ENCODE measurements around the gene DCC. TPM values are rescaled to one million over a fixed set of nuclear protein-coding genes. Genes with fewer than 3 reads are reported as not detected.

The DCC gene
- total and polyA plus RNA-seq, 2 donors (not counting 1 experiment from before 2014, with no cell fraction given): not detected

- H3K27me3 Mint-ChIP-seq: no peaks in the 10 kb centered on the region
- H2AFZ ChIP-seq (ENCODE audit: insufficient read depth, low read depth, low read length, poor library complexity, severe bottlenecking): no peak overlapping the region
- intact Hi-C loops (cut with micrococcal nuclease): no loop called here
- H3K27ac Mint-ChIP-seq: no peak overlapping the region
- ChIA-PET POLR2A (no interaction called here), CTCF (no interaction called here)
- no peak overlapping the region for H3K27ac ChIP-seq (ENCODE audit: low read length in 2 of 2)
- peaks cover 0 to 2% (median 0%) of the 10 kb centered on the region in 3 donors for H3K9me3 ChIP-seq (ENCODE audit: control extremely low read depth in 1 of 3, control insufficient read depth in 2 of 3, insufficient read depth in 1 of 3, low read length in 2 of 3)
- H3K9me3 Mint-ChIP-seq (ENCODE audit: insufficient read depth): peaks cover 3% of the 10 kb centered on the region
- H3K4me3 ChIP-seq (ENCODE audit: control extremely low read depth in 1 of 5, extremely low read depth in 1 of 5, insufficient read depth in 1 of 5, low read depth in 2 of 5, low read length in 4 of 5): no peak overlapping the region
- no peaks in the 10 kb centered on the region for H3K4me1 ChIP-seq (ENCODE audit: control insufficient read depth in 2 of 2, insufficient read depth in 2 of 2, low read length in 2 of 2)
- WGBS (ENCODE audit: insufficient coverage): no CpG with 5 or more reads among the region's 2 CpGs
- H3K4me2 ChIP-seq (replicated peaks; ENCODE audit: low read depth, low read length, poor library complexity, severe bottlenecking): no peak overlapping the region
- no peak for TF ChIP-seq EZH2 (IDR thresholded peaks at IDR 0.05; ENCODE audit: borderline replicate concordance, insufficient read depth, low read depth, low read length, poor library complexity, severe bottlenecking)
- TF ChIP-seq CTCF (IDR thresholded peaks at IDR 0.05): no peak
- H3K4me1 Mint-ChIP-seq: no peaks in the 10 kb centered on the region
- H3K79me2 ChIP-seq (ENCODE audit: control insufficient read depth, insufficient read depth, low read length): no peaks in the 10 kb centered on the region
- ATAC-seq (ENCODE audit: low read depth) (no peak), DNase-seq (no peak)
- H3K4me3 Mint-ChIP-seq: no peak overlapping the region
- H3K9ac ChIP-seq (ENCODE audit: low read length): no peak overlapping the region
- H3K27me3 ChIP-seq (replicated peaks in 1 of 4; ENCODE audit: control extremely low read depth in 1 of 4, control insufficient read depth in 3 of 4, insufficient read depth in 4 of 4, low read length in 3 of 4): no peaks in the 10 kb centered on the region
- H3K36me3 ChIP-seq (replicated peaks in 1 of 2; ENCODE audit: control extremely low read depth in 1 of 2, control insufficient read depth in 1 of 2, extremely low read depth in 1 of 2, insufficient read depth in 2 of 2, low read length in 1 of 2): no peaks in the 10 kb centered on the region
- H4K20me1 ChIP-seq (ENCODE audit: control insufficient read depth, insufficient read depth, low read length, poor library complexity, severe bottlenecking): no peaks in the 10 kb centered on the region
Observed at GRCh38 chr18:53553030-53553429, 1213.0 kb downstream of the DCC start.

GRCh38 chr18:53556450-53556849 lies 1216.5 kb downstream of the DCC start:
- ATAC-seq (ENCODE audit: low read depth) (no peak), DNase-seq (no peak)
- ChIA-PET CTCF (no interaction called here), POLR2A (no interaction called here)
- Histone ChIP-seq H3K4me3 (ENCODE audit: control extremely low read depth in 1 of 5, extremely low read depth in 1 of 5, insufficient read depth in 1 of 5, low read depth in 2 of 5, low read length in 4 of 5) (no peak overlapping the region), H3K9me3 (ENCODE audit: control extremely low read depth in 1 of 3, control insufficient read depth in 2 of 3, insufficient read depth in 1 of 3, low read length in 2 of 3) (peaks cover 0 to 4% (median 3%) of the 10 kb centered on the region in 3 donors), H2AFZ (ENCODE audit: insufficient read depth, low read depth, low read length, poor library complexity, severe bottlenecking) (no peak overlapping the region), H4K20me1 (ENCODE audit: control insufficient read depth, insufficient read depth, low read length, poor library complexity, severe bottlenecking) (no peaks in the 10 kb centered on the region), H3K4me2 (replicated peaks; ENCODE audit: low read depth, low read length, poor library complexity, severe bottlenecking) (no peak overlapping the region), H3K36me3 (replicated peaks in 1 of 2; ENCODE audit: control extremely low read depth in 1 of 2, control insufficient read depth in 1 of 2, extremely low read depth in 1 of 2, insufficient read depth in 2 of 2, low read length in 1 of 2) (no peaks in the 10 kb centered on the region), H3K4me1 (ENCODE audit: control insufficient read depth in 2 of 2, insufficient read depth in 2 of 2, low read length in 2 of 2) (no peaks in the 10 kb centered on the region), H3K9ac (ENCODE audit: low read length) (no peak overlapping the region), H3K27me3 (replicated peaks in 1 of 4; ENCODE audit: control extremely low read depth in 1 of 4, control insufficient read depth in 3 of 4, insufficient read depth in 4 of 4, low read length in 3 of 4) (no peaks in the 10 kb centered on the region), H3K79me2 (ENCODE audit: control insufficient read depth, insufficient read depth, low read length) (no peaks in the 10 kb centered on the region), H3K27ac (ENCODE audit: low read length in 2 of 2) (no peak overlapping the region)
- Mint-ChIP-seq H3K4me1 (no peaks in the 10 kb centered on the region), H3K27me3 (no peaks in the 10 kb centered on the region), H3K27ac (no peak overlapping the region), H3K9me3 (ENCODE audit: insufficient read depth) (peaks cover 2% of the 10 kb centered on the region), H3K4me3 (no peak overlapping the region)
- TF ChIP-seq CTCF (IDR thresholded peaks at IDR 0.05) (no peak), EZH2 (IDR thresholded peaks at IDR 0.05; ENCODE audit: borderline replicate concordance, insufficient read depth, low read depth, low read length, poor library complexity, severe bottlenecking) (no peak)
- intact Hi-C loops (cut with micrococcal nuclease): no loop called here
- WGBS (ENCODE audit: insufficient coverage): no CpG with 5 or more reads among the region's 2 CpGs

Data from B cell (primary cell).